ENCODE results near the gene PHACTR3. TPM values are rescaled to one million over a fixed set of nuclear protein-coding genes. Genes with fewer than 3 reads are reported as not detected.

The PHACTR3 gene
- total and polyA plus RNA-seq, 2 donors (not counting 3 experiments of a cell fraction or from before 2014, with no cell fraction given) = not detected

GRCh38 chr20:59819496-59820203 lies 215.3 kb downstream of the PHACTR3 start:
- Histone ChIP-seq H3K9me3 (replicated peaks; ENCODE audit: control insufficient read depth, insufficient read depth, low read length) (no peaks in the 10 kb centered on the region), H3K9me1 (replicated peaks; ENCODE audit: control insufficient read depth, extremely low read depth, insufficient read depth, low read length) (no peaks in the 10 kb centered on the region), H3K27ac (ENCODE audit: insufficient read depth, low read depth, low read length) (no peak overlapping the region), H3K9ac (replicated peaks; ENCODE audit: extremely low read depth, insufficient read depth, low read length) (no peak overlapping the region), H3K4me1 (ENCODE audit: control insufficient read depth, extremely low read depth, insufficient read depth, low read length) (no peaks in the 10 kb centered on the region), H3K27me3 (ENCODE audit: control insufficient read depth in 2 of 2, insufficient read depth in 2 of 2, low read length in 2 of 2) (no peaks in the 10 kb centered on the region), H4K20me1 (replicated peaks; ENCODE audit: control insufficient read depth, extremely low read depth, insufficient read depth, low read length) (no peaks in the 10 kb centered on the region), H3K4me2 (ENCODE audit: insufficient read depth, low read length) (no peak overlapping the region), H3K79me2 (ENCODE audit: control insufficient read depth, insufficient read depth, low read length) (no peaks in the 10 kb centered on the region), H3K4me3 (replicated peaks in 1 of 3; ENCODE audit: insufficient read depth in 1 of 3, low read depth in 1 of 3, low read length in 3 of 3) (no peak overlapping the region), H2AFZ (ENCODE audit: low read depth, low read length) (no peak overlapping the region), H3K36me3 (ENCODE audit: control insufficient read depth in 2 of 2, extremely low read depth in 1 of 2, insufficient read depth in 2 of 2, low read length in 2 of 2) (no peaks in the 10 kb centered on the region)
- TF ChIP-seq CTCF (IDR thresholded peaks at IDR 0.05; ENCODE audit: extremely low read depth in 1 of 2, insufficient read depth in 1 of 2, low read depth in 1 of 2, low read length in 2 of 2) (no peak), GATA2 (IDR thresholded peaks at IDR 0.05; ENCODE audit: insufficient read depth, insufficient read length, low read depth, low read length) (no peak), POLR2A (IDR thresholded peaks at IDR 0.05; ENCODE audit: low read depth, low read length) (no peak), EZH2 (IDR thresholded peaks at IDR 0.05; ENCODE audit: borderline replicate concordance, low read depth, low read length, severe bottlenecking) (no peak), FOS (IDR thresholded peaks at IDR 0.05; ENCODE audit: borderline replicate concordance, insufficient read depth, low read length) (no peak), MYC (IDR thresholded peaks at IDR 0.05; ENCODE audit: low read depth, low read length) (no peak), MAX (IDR thresholded peaks at IDR 0.05; ENCODE audit: insufficient read depth, insufficient read length) (no peak), JUN (IDR thresholded peaks at IDR 0.05; ENCODE audit: borderline replicate concordance, insufficient read depth, insufficient read length, low read depth) (no peak), POLR2AphosphoS5 (IDR thresholded peaks at IDR 0.05; ENCODE audit: insufficient read depth, low read depth, low read length) (no peak)
- CTCF ChIA-PET = no interaction called here
- POLR2A ChIA-PET = no interaction called here
- DNase-seq (ENCODE audit: low read depth, low spot score) = no peak
- no TSS peak for BruUV-seq (replicated peaks)
- intact Hi-C loops (cut with micrococcal nuclease) (no loop called here), dilution Hi-C loops (cut with MboI; ENCODE audit: extremely low pct_ligation_motif_present, low sequenced_read_pairs) (no loop called here)
- no peak for FAIRE-seq
